A172 (cell line): ENCODE results near the gene KRT32. TPM values are rescaled to one million over a fixed set of nuclear protein-coding genes. Genes with fewer than 3 reads are reported as not detected.
"Not testable (repeated sequence)": the region's sequence is repeated elsewhere in the genome, so short reads cannot be mapped to it uniquely, and the experiment has no call there.

Source experiments
- DNase-seq: peaks from one replicate; pipeline ENCODE4 v3.0.0-alpha.2; 2015; ENCODE audit warnings: low spot score
- total RNA-seq: library from RNA; depleted of rRNA; stranded (reverse); fragments of >200 nt; shearing (Covaris generic); gene quantifications from 2 replicates; pipeline ENCODE4 v1.2.3, GENCODE V29; 2014

The KRT32 gene
- total RNA-seq, 1 experiment from 2014 or later, result 0.12 TPM

DNA sequence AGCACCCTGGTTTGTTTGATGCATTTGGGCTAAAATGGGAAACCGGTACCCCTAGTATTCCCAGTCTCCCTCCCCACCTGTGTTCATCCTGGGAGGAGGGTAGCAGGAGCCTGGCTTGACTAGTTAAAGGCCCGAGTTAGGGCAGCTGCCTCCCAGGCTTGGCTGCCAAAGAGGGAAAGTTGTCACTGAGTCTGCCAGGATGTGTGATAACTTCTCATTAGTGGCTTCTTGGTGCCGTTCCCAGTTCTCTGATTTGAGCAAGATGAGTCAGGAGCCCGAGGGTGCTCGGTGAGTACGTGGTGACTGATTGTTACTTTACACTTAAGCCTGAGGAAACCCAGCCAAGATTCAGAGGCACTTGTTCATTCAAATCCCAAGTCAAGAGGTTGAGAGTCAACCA lies 2.5 kb downstream of the KRT32 start:
- DNase-seq, result peak; percentile 99

DNA sequence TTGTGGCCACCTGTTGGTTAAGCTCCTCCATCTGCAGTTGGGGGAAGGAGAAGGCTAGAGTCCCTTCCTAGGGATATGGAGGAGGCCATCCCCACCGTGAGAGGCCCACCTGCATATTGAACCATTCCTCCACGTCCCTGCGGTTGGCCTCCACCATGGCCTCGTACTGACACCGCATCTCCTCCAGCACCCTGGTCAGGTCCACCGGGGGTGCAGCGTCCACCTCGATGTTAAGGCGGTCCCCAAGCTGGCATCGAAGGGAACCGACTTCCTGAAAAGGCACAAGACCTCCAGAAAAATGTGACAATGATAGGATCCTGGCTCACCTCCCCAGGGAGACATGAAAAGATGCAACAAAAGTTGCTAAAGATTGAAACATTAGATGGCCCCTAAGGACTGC lies 3.0 kb downstream of the KRT32 start:
- DNase-seq, result no peak

DNA sequence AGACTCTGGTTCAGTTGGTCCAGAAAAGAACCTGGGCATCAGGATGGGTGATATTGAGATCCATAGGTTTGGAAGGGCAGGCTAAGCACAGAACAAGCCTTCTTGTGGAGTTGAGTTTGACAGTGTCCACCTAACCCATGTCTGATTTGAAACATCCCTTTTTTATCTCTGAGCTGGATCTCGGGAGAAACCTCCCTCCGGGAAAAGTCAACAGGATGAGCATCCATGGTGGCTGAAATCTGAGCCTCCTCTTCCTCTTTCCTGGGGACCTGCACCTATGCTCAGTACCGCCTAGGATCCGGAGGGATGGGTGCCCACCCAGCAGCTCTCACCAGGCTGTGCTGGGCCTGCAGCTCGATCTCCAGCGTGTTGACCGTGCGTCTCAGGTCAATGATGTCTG lies 3.4 kb downstream of the KRT32 start:
- peak; percentile 20 for DNase-seq

DNA sequence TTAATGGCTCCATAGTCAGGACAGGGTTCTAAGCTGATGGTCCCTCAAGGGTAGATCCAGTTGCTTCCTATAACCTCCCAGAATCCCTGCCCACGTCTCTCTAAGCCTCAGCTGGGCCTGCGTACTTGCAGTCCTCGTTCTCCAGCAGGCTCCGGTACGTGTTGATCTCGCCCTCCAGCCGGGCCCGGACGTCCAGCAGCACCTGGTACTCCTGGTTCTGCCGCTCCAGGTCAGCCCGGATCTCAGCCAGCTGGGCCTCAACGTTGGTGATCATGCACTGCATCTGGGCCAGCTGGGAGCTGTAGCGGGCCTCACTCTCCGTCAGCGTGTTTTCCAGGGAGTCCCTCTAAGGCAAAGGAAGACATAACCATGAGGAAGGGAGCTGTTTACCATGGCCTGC lies 4.5 kb downstream of the KRT32 start:
- no peak for DNase-seq

DNA sequence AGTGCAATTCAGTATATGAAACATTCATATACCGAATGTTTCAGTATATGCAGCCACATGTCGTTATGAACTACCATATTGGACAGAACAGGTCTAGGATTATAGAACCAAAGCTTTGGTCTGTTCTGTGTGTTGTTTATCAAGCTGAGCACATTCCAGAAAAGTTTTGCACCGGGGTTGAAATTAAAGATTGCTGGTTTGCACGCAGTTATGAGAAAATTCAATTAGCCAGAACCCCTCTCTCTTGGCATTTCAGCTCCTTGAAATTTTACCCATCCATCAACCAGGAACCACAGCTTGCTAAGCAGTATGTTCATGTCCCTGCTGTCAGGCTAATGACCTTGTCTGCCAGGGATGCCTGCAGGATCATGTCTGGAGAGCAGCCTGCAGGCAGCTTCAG lies 9.5 kb downstream of the KRT32 start:
- DNase-seq, result no peak

DNA sequence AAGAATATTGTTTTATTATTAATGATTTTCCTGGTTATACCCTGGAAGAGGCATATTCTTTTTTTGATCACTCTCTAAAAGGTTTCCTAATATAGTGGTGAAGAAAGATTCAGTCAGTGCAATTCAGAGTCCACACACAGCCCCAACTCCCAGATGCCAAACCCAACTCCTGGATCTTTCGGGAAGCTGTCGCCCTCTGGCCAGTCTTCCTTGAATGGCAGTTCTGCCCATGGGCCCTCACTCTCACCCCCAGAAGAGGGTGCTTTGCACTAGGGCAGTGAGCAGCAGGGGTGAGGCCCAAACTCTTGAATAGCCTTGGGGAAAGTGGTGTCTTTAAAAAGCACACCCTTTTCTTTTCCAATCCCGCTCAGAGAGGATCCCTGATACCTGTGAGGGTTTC lies 11.0 kb downstream of the KRT32 start:
- no peak for DNase-seq

DNA sequence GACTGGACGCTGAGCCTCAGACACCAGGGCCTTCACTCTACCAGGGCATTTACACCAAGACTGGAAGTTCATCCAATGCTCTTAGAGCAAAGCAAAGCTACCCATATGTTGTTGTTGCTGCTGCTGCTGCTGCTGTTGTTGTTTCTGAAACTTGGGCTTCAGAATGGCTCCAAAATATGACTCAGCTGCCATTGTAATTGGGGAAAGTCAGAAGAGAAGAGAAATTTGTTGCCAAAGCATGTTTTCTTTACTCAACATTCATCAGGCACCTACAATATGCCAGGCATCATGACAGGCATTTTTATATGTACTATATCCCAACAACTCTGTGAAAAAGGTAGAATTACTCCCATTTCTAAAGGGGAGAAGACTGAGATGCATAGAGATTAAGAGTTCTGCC lies 11.9 kb downstream of the KRT32 start:
- DNase-seq, result no peak

DNA sequence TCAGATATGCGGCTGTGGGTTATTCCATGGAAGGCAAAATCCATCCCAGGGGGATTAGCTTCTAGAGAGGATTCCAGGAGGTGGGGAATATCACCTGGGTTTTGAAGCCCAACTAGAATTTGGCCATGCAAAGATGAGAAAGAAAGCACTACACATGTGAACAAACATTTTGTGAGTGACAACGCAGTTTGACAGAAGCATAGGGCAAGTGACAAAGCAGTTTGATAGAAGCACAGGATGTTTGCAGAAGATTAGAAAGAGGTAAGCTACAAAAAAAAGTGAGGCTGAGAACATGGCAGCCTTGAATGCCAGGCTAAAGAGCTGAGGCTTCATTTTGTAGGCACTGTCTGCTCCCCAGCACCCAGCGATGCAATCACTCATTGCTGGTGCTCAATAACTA lies 14.1 kb downstream of the KRT32 start:
- DNase-seq, result no peak

DNA sequence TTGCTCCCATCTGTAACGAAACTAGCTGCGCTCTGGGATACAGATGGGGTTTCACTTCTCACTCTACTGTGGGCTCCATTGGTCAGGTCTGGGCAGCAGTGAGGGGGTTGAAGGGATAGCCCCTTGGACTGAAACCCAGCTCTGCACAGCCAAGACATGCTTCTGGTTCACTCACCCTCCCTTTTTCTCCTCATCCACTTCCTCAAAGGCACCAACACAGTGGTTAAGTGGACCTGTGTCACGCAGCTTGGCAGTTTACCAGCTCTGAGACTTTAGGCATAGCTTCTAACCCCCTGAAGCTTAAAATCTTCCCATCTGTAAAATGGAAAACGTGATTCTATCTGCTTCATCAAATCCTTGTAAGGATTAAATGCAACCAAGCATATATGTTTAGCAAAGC lies 14.9 kb downstream of the KRT32 start:
- DNase-seq, result no peak

DNA sequence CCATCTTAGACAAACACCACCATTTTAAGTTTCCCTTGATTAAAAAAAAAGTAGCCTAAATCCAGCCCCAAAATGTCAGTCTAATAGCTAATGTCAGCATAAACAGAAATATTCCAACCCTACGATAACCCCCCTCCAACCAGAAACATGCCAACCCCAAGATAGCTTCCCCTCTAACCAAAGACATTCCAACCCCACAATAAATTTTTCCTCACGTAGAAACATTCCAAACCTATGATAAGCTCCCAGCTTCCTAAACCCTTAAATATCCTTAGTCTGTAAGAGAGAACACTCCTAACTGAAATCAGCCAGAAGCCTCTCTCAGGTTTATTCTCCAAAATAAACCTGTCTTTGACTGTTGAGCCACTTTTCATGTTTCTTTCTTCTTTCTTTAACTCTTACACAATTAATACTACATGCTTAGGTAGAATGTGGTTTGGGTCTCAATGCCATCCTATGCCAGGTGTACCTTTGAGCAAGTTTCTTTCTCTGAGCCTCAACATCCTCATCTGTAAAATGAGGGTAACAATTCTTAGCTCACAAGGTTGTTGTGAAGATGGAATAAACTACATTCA lies 15.9 kb downstream of the KRT32 start:
- peak; percentile 50 for DNase-seq

DNA sequence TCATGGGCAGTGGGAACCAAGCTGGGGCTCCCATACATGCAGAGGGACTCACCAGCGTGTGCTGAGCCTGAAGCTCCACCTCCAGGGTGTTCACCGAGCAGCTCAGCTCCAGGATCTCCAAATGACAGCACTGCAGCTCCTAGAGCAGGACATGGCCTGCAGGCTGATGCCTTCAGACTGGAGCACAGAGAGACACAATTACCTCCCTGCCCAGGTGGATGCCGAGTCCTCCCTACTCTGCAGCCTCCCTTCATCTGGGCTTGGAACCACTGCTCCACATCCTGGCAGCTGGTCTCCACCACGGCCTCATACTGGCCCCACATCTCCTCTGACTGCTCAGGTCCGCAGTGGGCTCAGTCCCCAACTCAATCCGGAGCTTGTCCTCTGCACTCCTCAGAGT lies 18.2 kb downstream of the KRT32 start:
- no peak for DNase-seq

DNA sequence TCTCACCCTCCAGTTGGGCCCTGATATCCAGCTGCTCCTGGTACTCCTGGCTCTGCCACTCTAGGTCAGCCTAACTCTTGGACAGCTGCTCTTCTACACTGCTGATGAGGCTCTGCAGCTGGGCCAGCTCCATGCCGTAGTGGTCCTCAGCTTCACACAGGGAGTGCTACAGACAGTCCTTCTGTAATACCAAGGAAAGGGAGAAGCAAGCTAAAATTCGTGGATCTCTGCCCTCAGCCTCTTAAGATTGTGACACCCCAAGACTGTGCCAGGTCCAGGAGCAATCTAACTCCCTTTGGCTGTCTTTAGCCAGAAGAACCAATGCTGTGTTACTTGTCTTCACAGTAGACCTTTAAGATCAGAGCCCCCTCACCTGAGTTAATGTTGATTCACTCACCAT lies 18.7 kb downstream of the KRT32 start:
- DNase-seq, result no peak

DNA sequence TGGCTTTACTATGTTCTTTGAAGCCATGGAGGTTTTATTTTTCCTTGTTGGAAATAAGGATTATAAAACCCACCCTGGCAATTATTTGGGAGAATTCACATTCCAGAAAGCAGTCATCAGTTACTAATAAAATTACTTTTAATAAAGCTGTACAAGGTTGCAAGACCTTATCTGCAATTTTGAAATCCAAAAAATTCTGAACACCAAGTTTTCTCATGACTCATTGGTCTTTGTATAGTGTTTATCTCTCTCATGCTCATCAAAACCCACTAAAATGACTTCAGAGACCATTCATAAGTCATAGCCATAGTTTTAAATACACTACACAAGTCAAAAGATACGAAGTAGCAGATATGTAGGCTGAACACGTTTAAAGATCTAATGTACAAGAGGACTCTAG lies 20.4 kb downstream of the KRT32 start:
- peak; percentile 35 for DNase-seq

DNA sequence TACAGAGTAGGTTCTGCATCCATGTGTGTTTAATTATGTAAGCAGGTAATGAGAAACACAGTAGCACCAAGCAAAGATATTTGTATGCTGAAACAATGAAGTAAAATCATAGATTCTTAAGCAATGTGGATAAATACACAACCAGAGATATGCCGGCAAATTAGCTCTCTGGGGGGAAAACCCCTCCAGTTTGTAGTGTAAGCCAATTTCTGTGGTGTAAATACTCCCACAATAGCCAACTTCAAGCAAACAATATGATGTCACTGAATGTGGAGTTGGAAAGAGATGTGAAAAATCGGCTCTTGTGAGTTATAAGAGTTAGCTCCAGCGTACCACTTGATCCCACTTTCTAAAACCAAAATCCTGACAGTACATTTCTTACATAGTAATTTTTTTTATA lies 22.5 kb downstream of the KRT32 start:
- DNase-seq, result no peak

DNA sequence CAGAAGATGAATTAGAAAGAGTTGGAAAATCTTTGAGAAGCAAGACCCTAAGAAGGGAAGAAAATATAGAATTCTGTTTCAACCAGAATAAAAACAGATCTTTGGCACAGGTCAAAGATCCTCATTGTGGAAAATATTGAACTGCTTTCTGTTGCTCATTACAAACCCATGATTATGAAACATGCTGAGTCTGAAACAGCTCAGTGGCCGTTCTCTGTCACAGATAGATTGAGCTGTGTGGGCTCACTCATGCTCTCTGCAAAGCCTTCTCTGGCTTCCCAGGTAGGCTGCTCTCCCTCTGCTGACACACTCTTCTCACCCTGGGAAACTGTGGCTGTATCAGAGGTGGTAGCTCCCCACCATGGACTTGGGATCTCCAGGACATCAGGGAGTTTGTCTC lies 23.0 kb downstream of the KRT32 start:
- DNase-seq, result no peak

DNA sequence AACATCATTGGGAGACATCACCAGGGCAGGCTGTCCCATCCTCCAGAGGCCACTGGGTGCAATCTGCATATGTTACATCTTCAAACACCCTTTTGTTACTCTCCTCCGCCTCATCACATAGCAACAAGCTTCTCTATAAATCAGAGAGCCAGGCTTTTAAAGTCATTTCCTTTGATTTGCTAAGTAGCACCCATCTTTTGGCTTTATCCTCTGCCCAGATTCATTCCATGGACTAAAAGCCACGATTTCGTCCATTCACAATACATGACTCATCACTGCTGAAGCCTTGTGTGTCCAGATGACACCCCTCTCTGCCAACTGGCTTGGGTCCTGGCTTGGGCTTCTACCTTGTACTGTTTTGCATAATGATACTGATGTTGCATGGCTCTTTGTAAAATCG lies 24.4 kb downstream of the KRT32 start:
- peak; percentile 70 for DNase-seq

DNA sequence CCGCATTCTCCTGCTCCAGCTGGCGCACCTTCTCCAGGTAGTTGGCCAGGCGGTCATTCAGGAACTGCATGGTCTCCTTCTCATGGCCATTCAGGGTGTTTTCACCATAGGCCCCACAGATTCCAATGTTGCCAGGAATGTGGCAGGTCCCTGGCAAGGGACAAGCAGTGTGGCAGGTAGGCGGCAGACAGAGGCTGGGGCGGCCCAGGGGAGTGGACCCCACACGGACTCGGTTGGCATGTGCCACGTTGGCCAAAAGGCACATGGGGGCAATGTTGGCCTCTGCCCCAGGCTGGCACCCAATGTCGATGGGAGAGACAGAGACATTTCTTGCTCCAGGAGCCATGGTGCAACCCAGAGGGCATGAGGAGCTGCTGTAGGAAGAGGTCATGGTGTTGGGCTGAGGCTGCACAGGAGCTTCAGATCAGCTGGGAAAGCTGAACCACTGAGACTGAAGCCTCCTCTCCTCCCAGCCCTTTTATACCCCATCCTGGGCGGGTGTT lies 26.6 kb downstream of the KRT32 start, which contains the start of gene KRT38:
TSS of gene KRT38 (minus strand) at position 453 of the 503 bp plus-strand sequence. CDS start at position 391, 62 bp downstream.
- DNase-seq, result no peak

DNA sequence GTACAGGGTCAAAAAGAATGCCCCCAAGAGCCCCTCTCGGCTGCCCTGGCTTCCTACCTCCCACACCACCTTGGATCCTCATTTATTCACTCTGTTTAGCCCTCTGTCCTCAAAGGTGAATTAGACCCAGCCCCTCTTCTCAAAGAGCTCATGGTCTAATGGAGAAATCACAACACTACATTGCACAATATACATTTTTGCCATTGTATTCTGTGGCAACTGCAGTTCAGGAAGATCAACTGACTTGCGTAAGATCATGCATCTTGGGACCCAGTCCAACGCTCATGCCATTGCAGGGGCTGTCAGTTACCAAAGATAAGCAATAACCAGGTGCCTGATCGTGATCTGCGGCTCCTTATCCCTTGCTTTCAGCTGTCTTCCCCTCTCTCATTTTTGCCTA lies 27.8 kb downstream of the KRT32 start:
- no peak for DNase-seq

DNA sequence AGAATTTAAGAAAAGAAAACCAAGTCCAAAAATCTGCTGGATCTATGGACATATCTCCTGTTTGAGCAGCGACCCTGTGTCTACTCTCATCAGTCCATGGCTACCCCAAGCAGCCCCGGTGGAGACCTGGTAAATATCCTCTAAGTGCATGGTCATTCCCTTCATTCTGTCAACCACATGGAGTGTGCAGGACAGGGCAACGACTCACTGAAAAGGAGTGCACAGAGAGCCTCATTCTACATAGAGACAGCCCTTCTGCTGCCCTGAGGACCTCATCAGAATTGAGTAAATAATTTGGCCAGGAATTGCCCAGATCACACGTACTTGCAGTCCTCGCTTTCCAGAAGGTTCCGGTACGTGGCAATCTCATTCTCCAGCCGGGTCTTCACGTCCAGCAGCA lies 29.4 kb downstream of the KRT32 start:
- DNase-seq, result no peak

DNA sequence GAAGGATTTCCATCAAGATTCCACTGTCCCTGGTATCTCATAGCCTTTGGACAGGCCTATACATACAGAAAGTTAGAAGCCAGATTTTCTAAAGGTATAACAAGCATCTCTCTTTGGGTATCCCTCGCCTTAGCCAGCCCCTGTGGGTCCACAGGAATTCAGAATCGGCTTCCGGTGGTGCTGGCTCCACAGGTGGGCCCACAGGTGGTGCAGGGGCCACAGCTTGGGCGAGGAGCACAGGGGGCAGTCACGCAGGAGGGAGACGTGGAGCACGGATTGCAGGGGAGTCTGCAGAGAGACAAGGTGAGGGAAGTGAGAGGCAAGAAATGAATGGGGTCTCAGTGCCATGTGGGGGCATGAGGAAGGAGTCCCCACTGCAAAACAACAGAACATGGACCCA lies 29.9 kb downstream of the KRT32 start:
- no peak for DNase-seq

DNA sequence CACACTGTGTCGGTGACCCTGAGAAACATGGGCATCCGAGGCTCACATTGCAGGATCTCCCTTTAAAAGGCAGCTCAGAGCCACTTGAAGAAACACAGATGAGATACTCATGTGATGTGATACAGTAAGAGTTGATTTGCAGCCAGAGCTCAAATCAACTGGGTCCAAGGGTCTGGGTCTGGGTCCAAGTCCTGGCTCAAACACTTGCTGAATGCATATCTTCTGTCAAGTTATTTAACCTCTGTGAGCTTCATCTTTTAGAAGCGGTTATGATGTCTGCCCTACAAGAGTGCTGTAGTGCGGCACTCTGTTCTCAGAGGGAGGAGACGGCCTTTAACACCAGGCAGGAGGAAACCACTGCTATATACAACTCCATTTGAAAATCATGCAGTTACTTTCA lies 32.8 kb downstream of the KRT32 start:
- no peak for DNase-seq

DNA sequence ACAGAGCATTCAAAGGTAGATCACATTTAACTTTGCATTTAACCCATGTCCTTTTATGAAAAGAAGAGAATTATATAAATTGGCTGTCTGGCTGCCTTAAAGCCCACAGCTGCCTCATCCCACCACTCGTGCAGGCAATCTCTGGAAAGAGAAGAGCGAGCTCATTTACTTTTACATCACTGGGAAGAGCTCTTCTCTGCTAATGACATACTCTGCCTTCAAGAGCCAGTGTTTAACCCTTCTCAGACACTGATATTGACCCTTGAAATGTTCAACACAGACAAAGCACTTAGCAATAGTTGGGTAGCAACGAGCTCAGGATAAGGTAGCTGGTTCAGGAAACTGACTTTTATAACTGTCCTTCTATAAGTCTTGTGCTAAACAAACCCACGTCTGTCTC lies 33.2 kb downstream of the KRT32 start:
- no peak for DNase-seq

DNA sequence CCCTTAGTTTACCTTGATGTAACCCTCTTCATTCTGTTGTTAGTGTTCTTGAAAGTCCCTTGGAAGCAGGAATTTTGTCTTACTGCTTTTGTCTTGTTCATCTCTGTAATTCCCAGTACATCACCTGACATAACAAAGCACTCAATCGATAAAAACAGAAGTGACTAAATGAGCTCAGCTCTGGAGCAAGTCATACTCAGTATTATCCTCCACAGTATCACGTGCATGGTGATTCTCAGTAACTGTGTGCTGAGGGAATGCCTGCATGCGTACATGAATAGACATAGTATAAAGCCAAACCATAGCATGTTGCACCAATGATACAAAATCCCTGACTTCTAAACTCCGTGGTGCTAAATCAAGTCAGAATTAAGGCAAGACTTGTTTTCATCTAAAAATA lies 33.6 kb downstream of the KRT32 start:
- no peak for DNase-seq

DNA sequence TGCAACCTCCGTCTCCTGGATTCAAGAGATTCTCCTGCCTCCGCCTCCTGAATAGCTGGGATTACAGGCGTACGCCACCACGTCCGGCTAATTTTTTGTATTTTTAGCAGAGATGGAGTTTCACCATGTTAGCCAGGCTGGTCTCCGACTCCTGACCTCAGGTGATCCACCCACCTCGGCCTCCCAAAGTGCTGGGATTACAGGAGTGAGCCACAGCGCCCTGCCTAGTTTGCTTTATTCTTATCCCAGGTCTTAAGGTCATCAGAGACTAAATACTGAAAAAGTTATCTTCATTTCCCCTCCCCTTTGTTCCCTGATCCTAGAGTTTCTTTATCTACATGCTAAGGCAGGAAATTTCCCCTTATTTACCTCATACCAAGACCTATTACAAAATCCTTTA lies 36.8 kb downstream of the KRT32 start:
- not testable (repeated sequence) for DNase-seq
